ENCODE data around the gene SHISAL1. TPM values are rescaled to one million over a fixed set of nuclear protein-coding genes. Genes with fewer than 3 reads are reported as not detected.

Gene SHISAL1
- total RNA-seq, 1 donor from 2014 or later: 7.6 TPM

- intact Hi-C loops (cut with DNase I): no loop called here
- Histone ChIP-seq H3K27ac (no peak overlapping the region), H3K4me3 (no peak overlapping the region), H3K4me1 (peaks cover 9% of the 10 kb centered on the region), H3K9me3 (no peaks in the 10 kb centered on the region), H3K27me3 (no peaks in the 10 kb centered on the region), H3K36me3 (no peaks in the 10 kb centered on the region)
- no peak for DNase-seq (ENCODE audit: extremely low spot score in 2 of 2)
- no peak for TF ChIP-seq POLR2A (IDR thresholded peaks at IDR 0.05)
- TF ChIP-seq CTCF (IDR thresholded peaks at IDR 0.05): no peak
- no peak for TF ChIP-seq POLR2AphosphoS5 (IDR thresholded peaks at IDR 0.05; ENCODE audit: insufficient read depth in 1 of 2, low read depth in 1 of 2)
Observed at GRCh38 chr22:44335066-44335839, 22.5 kb upstream of the SHISAL1 start.

DNA sequence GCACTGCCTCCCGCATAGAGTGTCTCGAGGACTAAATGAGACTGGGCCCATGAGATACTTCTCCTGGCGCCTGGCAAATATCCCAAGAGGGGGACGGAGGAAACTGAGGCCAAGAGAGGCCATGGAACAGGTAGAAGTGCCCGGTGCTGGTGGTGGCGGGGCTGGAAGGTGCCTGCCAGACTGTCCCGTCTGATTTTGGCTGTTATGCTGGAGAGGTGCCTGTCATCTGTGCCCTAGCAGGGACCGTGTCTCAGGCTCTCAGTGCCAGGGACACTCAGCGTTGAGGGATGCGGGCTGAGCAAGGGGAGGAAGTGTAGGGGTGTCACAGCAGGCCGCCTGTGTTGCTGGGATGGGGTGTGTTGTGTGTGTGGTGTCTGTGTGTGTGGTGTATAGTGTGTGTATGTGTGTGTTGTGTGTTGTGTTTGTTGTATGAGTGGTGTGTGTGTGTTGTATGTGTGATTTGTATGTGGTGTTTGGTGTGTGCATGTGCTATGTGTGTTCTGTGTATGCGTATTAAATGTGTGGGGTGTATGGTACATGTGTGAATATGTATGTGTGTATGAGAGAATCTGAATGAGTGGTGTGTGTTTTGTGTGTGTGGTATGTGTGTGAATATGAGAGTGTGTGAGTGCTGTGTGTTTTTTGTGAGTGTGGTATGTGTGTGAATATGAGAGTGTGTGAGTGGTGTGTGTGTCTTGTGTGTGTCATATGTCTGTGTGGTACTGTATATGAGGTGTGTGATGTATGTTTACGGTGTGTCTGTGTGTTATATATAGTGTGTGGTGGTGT, 21.3 kb upstream of the SHISAL1 start:
- H3K9me3 ChIP-seq: no peaks in the 10 kb centered on the region
- H3K36me3 ChIP-seq: no peaks in the 10 kb centered on the region
- TF ChIP-seq POLR2AphosphoS5 (IDR thresholded peaks at IDR 0.05; ENCODE audit: insufficient read depth in 1 of 2, low read depth in 1 of 2): no peak
- TF ChIP-seq CTCF (IDR thresholded peaks at IDR 0.05): no peak
- TF ChIP-seq POLR2A (IDR thresholded peaks at IDR 0.05): no peak
- no peak for DNase-seq (ENCODE audit: extremely low spot score in 2 of 2)
- intact Hi-C loops (cut with DNase I): no loop called here
- no peak overlapping the region for H3K4me3 ChIP-seq
- H3K4me1 ChIP-seq: peaks cover 10% of the 10 kb centered on the region
- no peak overlapping the region for H3K27ac ChIP-seq
- H3K27me3 ChIP-seq: no peaks in the 10 kb centered on the region

GRCh38 chr22:44332946-44333345, 20.2 kb upstream of the SHISAL1 start:
- Histone ChIP-seq H3K4me3 (no peak overlapping the region), H3K36me3 (no peaks in the 10 kb centered on the region), H3K27me3 (no peaks in the 10 kb centered on the region), H3K27ac (no peak overlapping the region), H3K9me3 (no peaks in the 10 kb centered on the region), H3K4me1 (peaks cover 10% of the 10 kb centered on the region)
- no peak for TF ChIP-seq POLR2AphosphoS5 (IDR thresholded peaks at IDR 0.05; ENCODE audit: insufficient read depth in 1 of 2, low read depth in 1 of 2)
- no peak for TF ChIP-seq CTCF (IDR thresholded peaks at IDR 0.05)
- no peak for TF ChIP-seq POLR2A (IDR thresholded peaks at IDR 0.05)
- DNase-seq (ENCODE audit: extremely low spot score in 2 of 2): no peak
- intact Hi-C loops (cut with DNase I): no loop called here

DNA sequence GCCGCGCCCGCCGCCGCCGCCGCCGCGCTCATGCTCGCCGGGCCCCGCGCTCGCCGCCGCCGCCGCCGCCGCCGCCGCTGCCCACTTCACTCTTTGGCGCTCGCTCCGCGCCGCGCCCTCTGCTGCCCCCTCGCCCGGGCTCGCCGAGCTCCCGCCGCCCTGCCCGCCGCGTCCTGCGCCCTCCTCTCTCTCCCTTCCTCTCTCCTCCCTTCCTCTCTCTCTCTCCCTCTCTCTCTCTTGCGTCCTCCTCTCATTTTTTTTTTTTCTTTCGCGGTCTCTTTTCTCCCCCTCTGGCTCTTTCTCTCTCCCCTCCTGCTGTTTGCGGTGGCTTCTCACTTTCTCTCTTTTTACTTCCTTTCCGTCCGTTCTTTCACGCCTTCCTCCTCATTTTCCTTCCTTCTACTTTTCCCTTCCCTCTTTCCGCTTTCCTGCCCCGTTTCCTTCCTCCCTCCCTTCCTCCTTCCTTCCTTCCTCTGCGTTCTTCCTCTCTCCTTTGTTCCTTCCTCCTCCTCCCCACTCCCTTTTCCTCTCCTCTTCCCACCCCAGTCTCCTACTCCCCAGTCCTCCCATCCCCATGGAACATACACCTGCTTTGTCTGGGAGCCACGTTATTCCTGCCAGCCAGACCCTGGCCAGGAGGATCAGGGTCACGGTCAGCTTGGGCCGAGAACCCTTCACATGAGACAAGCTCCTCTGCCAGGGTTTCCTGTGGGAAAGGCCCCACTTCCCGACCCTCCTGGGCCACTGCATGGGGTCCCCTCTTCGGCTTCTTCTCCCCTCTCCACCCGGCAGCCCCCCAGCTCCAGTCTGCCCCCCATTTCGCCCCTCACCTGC, 19.3 kb upstream of the SHISAL1 start:
- no peak for DNase-seq (ENCODE audit: extremely low spot score in 2 of 2)
- Histone ChIP-seq H3K27ac (peak overlapping the region; percentile 17), H3K4me1 (peaks cover 10% of the 10 kb centered on the region), H3K9me3 (no peaks in the 10 kb centered on the region), H3K27me3 (no peaks in the 10 kb centered on the region), H3K4me3 (peak overlapping the region; percentile 21 to 27), H3K36me3 (no peaks in the 10 kb centered on the region)
- intact Hi-C loops (cut with DNase I): no loop called here
- TF ChIP-seq POLR2A (IDR thresholded peaks at IDR 0.05): no peak
- TF ChIP-seq CTCF (IDR thresholded peaks at IDR 0.05): no peak
- TF ChIP-seq POLR2AphosphoS5 (IDR thresholded peaks at IDR 0.05; ENCODE audit: insufficient read depth in 1 of 2, low read depth in 1 of 2): no peak
